Measurements from ENCODE around the gene PRADC1.

GRCh38 chr2:73259276-73259675 is 26.2 kb upstream of the PRADC1 start:
- no peak for TF ChIP-seq REST (IDR thresholded peaks at IDR 0.05; ENCODE audit: insufficient read depth in 1 of 2, low read depth in 2 of 2, low read length in 2 of 2)
- TF ChIP-seq POLR2AphosphoS5 (IDR thresholded peaks at IDR 0.05; ENCODE audit: low read depth, low read length) = no peak
- no peak for TF ChIP-seq TAF1 (IDR thresholded peaks at IDR 0.05; ENCODE audit: borderline replicate concordance, insufficient read depth, low read length)
- no peak for TF ChIP-seq SIN3A (IDR thresholded peaks at IDR 0.05; ENCODE audit: borderline replicate concordance, insufficient read depth, low read length)
